Gastroesophageal sphincter (tissue), 4 donors: ENCODE measurements around the gene PPL. TPM values are rescaled to one million over a fixed set of nuclear protein-coding genes. Genes with fewer than 3 reads are reported as not detected.

Source experiments
- ATAC-seq: fragments of 150-250 bp; one replicate; pipeline ENCODE4 v1.9.1; 2016; ENCODE audit warnings: mild to moderate bottlenecking, moderate library complexity
- H3K27ac ChIP-seq, 4 donors: fragments of 200-600 bp; sonication (generic) in 3 of 4; 1 replicate in 3 of 4; 2 replicates in 1 of 4; pipeline ENCODE4 v1.5.1; 2016 to 2019
- H3K27me3 ChIP-seq: fragments of 200-600 bp; sonication (generic); one replicate; pipeline ENCODE4 v1.5.1; 2019
- H3K36me3 ChIP-seq, 2 donors: fragments of 200-600 bp; sonication (generic); one replicate each; pipeline ENCODE4 v1.5.1; 2019; ENCODE audit warnings: control low read depth in 1 of 2
- H3K4me1 ChIP-seq, 3 donors: fragments of 200-600 bp; sonication (generic); 1 replicate in 2 of 3; 2 replicates in 1 of 3; pipeline ENCODE4 v1.5.1; 2016 to 2019; ENCODE audit warnings: control low read depth in 2 of 3
- H3K4me3 ChIP-seq, 2 donors: fragments of 200-600 bp; sonication (generic); one replicate each; pipeline ENCODE4 v1.5.1; 2019; ENCODE audit warnings: mild to moderate bottlenecking in 1 of 2, moderate library complexity in 1 of 2
- H3K9me3 ChIP-seq, 3 donors: fragments of 200-600 bp; sonication (generic); one replicate each; pipeline ENCODE4 v1.5.1; 2017 to 2019; ENCODE audit warnings: control low read depth in 2 of 3
- EP300 ChIP-seq: sonication (generic); formaldehyde crosslinking; IDR thresholded peaks from one replicate; pipeline ENCODE4 v1.6.1; 2017; ENCODE audit warnings: antibody characterized with exemption, mild to moderate bottlenecking
- POLR2A ChIP-seq, 2 donors: fragments of 450-650 bp; IDR thresholded peaks; one replicate each; pipeline ENCODE4 v1.6.1; 2017; ENCODE audit warnings: antibody characterized with exemption in 2 of 2, mild to moderate bottlenecking in 2 of 2, moderate library complexity in 1 of 2
- POLR2AphosphoS5 ChIP-seq: sonication (generic); formaldehyde crosslinking; IDR thresholded peaks from one replicate; pipeline ENCODE4 v1.6.1; 2017; ENCODE audit warnings: antibody characterized with exemption
- WGBS, 2 donors: methylation state at CpG; one replicate each; pipeline ENCODE4 v1.1.5; 2018; ENCODE audit warnings: low coverage in 1 of 2; 5-methylcytosine and 5-hydroxymethylcytosine counted together
- total RNA-seq, 4 donors: library from RNA; depleted of rRNA; stranded (reverse); fragments of >200 nt; gene quantifications; one replicate each; pipeline ENCODE4 v1.1.0, GENCODE V29; 2016
- TF ChIP-seq, protein P1 (sequence below), 4 experiments: fragments of 200-600 bp in 2 of 4; fragments of 450-650 bp in 2 of 4; sonication (generic) in 1 of 4; IDR thresholded peaks; one replicate each; pipeline ENCODE4 v1.5.1; 2017 to 2019; ENCODE audit warnings: antibody characterized with exemption in 4 of 4, mild to moderate bottlenecking in 2 of 4, moderate library complexity in 2 of 4

PPL gene
- total RNA-seq, 4 donors from 2014 or later = 53.7 to 82.5 (median 76.5) TPM

DNA sequence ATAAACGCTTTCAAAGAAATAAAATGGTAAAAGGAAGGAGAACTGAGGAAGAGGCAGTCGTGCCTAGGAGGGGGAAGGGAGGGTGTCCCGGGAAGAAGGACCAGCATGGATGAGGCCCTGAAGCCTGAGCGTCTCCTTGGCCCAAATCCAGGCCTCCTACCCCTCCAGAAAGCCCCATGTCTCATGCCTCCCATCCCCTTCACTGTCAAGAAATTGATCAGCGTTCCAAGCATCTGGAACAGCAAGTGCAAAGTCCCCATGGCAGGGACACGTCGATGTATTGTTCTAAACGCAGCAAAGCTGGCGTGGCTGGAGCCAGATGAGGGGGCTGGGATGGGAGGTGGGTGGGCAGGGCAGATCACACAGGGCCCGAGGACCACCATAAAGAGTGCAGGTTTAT is 43.7 kb upstream of the PPL start:
- H3K27ac ChIP-seq = no peak overlapping the region
- TF ChIP-seq POLR2AphosphoS5 (no peak), POLR2A (IDR thresholded peaks at IDR 0.05) (no peak), EP300 (no peak)
- TF ChIP-seq, protein P1, sequence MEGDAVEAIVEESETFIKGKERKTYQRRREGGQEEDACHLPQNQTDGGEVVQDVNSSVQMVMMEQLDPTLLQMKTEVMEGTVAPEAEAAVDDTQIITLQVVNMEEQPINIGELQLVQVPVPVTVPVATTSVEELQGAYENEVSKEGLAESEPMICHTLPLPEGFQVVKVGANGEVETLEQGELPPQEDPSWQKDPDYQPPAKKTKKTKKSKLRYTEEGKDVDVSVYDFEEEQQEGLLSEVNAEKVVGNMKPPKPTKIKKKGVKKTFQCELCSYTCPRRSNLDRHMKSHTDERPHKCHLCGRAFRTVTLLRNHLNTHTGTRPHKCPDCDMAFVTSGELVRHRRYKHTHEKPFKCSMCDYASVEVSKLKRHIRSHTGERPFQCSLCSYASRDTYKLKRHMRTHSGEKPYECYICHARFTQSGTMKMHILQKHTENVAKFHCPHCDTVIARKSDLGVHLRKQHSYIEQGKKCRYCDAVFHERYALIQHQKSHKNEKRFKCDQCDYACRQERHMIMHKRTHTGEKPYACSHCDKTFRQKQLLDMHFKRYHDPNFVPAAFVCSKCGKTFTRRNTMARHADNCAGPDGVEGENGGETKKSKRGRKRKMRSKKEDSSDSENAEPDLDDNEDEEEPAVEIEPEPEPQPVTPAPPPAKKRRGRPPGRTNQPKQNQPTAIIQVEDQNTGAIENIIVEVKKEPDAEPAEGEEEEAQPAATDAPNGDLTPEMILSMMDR (IDR thresholded peaks at IDR 0.05) = no peak
- no peak for ATAC-seq
- 50 to 77% methylated on average over 2 to 9 of the region's 10 CpGs for WGBS, 2 donors
- no peaks in the 10 kb centered on the region for H3K27me3 ChIP-seq
- peaks cover 0 to 14% (median 0%) of the 10 kb centered on the region in 3 donors for H3K4me1 ChIP-seq
- H3K9me3 ChIP-seq = peaks cover 0 to 11% (median 0%) of the 10 kb centered on the region in 3 donors
- H3K4me3 ChIP-seq = no peak overlapping the region
- H3K36me3 ChIP-seq = no peaks in the 10 kb centered on the region

DNA sequence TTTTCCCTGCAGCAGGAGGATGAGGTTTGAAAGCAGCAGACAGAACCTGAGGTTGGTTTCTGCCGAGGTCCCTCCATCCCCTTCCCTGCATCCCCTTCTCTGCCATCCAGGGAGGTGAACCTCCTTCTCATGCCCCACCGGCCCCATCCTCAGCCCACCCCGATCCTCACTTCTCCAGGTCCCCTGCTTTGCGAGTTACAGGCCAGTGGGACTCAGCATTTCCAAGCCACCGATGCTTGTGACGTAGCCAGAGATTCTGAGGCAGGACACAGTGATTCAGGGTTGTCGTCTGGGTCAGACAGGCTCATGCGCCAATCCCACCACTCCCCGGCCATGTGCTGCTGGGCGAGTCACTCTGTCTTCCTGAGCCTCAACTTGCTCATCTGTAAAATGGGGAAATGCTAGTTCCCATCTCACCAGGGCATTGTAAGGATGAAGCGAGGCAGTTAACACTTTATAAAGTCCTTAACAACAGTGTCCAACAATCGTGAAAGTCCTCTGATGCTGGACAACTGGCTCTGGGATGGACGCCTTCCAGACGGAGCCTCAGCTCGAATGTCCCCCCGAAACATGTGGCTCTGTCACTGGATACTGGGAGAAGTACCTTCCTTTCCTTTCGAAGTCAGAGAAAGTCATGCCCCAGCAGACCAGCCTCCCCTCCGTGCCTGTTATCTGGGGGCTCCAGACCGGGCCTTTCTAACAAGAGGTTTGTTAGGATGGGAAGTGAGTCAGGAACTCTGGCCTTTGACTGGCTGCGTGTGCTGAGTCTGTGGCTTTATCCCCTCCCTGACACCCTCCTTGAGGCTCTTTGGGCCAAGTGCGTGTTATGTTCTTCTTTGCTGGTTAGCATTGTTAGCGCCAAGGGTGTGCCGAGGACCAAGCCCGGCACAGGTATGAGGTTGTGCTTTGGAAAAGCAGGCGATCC is 43.0 kb upstream of the PPL start:
- TF ChIP-seq POLR2A (IDR thresholded peaks at IDR 0.05) (no peak), POLR2AphosphoS5 (no peak), EP300 (no peak)
- TF ChIP-seq, protein P1 (IDR thresholded peaks at IDR 0.05) = no peak
- WGBS, 2 donors = 66 to 68% methylated on average over 7 of the region's 25 CpGs

DNA sequence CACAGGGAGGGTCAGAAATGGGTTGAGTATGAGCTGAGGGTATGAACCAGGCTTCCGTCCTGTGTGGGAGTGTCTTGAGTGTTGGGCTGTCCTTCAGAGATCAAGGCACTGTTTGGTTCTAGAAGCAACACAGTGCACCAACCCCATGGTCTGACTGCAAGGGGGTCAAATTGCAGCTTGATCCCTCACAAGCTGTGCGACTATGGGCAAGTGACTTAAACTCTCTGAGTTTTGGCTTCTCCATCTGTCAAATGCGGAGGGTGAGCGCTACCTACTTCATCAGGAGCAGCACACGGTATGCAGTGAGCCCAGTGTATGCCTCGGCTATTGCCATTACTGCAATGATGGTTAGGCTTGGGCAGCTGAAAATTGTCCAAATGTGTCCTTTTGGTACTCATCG is 42.2 kb upstream of the PPL start:
- H3K27ac ChIP-seq = no peak overlapping the region
- H3K27me3 ChIP-seq = no peaks in the 10 kb centered on the region
- H3K4me3 ChIP-seq = no peak overlapping the region
- TF ChIP-seq POLR2AphosphoS5 = no peak
- TF ChIP-seq, protein P1 (IDR thresholded peaks at IDR 0.05) = no peak
- TF ChIP-seq POLR2A (IDR thresholded peaks at IDR 0.05) = no peak
- TF ChIP-seq EP300 = no peak
- H3K4me1 ChIP-seq = peaks cover 0 to 14% (median 0%) of the 10 kb centered on the region in 3 donors
- no peak for ATAC-seq
- peaks cover 0 to 6% (median 0%) of the 10 kb centered on the region in 3 donors for H3K9me3 ChIP-seq
- 88% methylated on average over 4 of the region's 7 CpGs; no CpG with 5 or more reads in 1 of the 2 donors for WGBS, 2 donors
- H3K36me3 ChIP-seq = no peaks in the 10 kb centered on the region

More for the DNA sequence above, 43.0 kb upstream of the PPL start:
- ATAC-seq = no peak
- Histone ChIP-seq H3K27ac (no peak overlapping the region), H3K36me3 (no peaks in the 10 kb centered on the region), H3K27me3 (no peaks in the 10 kb centered on the region), H3K9me3 (peaks cover 0 to 11% (median 0%) of the 10 kb centered on the region in 3 donors), H3K4me1 (peaks cover 0 to 14% (median 0%) of the 10 kb centered on the region in 3 donors), H3K4me3 (no peak overlapping the region)

DNA sequence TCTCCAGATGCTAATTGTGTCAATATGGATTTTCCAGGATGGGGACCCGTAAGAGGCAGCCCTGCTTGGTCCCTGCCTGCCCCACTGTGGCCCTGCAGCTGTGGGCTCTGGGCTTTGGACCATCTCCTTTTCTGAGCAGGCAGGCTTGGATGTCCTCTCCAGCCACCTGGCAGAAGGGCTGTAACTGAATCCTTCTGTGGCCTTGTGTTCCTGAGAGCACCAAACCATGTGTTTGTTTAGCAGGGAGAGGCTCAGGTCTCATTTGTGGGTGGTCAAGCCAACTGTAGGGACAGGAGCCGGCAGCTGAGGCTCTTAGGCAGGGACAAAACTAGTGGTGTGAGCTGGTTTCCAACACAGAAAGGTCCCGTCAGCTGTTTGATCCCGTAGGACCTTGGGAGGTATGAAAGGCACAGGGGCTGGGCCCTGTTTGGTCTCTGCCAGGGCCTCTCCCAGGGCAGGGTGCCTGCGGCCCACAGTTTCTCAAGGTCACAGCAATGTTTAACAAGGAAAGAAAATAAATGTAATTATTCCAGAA is 39.7 kb upstream of the PPL start:
- peaks cover under 1% of the 10 kb centered on the region for H3K27me3 ChIP-seq
- no peak overlapping the region for H3K27ac ChIP-seq
- H3K9me3 ChIP-seq = peaks cover 0 to 4% (median 0%) of the 10 kb centered on the region in 3 donors
- no peak overlapping the region for H3K4me3 ChIP-seq
- TF ChIP-seq, protein P1 (IDR thresholded peaks at IDR 0.05) = no peak
- TF ChIP-seq POLR2A (IDR thresholded peaks at IDR 0.05) (no peak), POLR2AphosphoS5 (no peak), EP300 (no peak)
- ATAC-seq = no peak
- H3K4me1 ChIP-seq = peaks cover 0 to 2% (median 0%) of the 10 kb centered on the region in 3 donors
- 76% methylated on average over 2 of the region's 5 CpGs; no CpG with 5 or more reads in 1 of the 2 donors for WGBS, 2 donors
- H3K36me3 ChIP-seq = no peaks in the 10 kb centered on the region
